Measurements from ENCODE around the gene SNRPA. TPM values are rescaled to one million over a fixed set of nuclear protein-coding genes. Genes with fewer than 3 reads are reported as not detected.

SNRPA gene
- total and polyA plus RNA-seq, 2 of the 13 experiments (the other 11 are each of a cell fraction or from before 2014, with no cell fraction given): 59.6 to 162 TPM

GRCh38 chr19:40721936-40722661 is 28.9 kb upstream of the SNRPA start:
- peak overlapping the region; percentile 39; the same call in 1 of the 2 replicates for H3K4me2 ChIP-seq (ENCODE audit: low read depth, low read length)
- ChIA-PET POLR2A (interaction anchor here (2.2 kb wide), 1 partner anchor 29 kb away, joined by 9 read pairs; the partner anchor contains the start of genes ACTMAP and SNRPA), CTCF (ENCODE audit: low intra/inter-chr PET ratio, low total read pairs) (no interaction called here)
- peaks cover 57% of the 10 kb centered on the region for H3K79me2 ChIP-seq (ENCODE audit: insufficient read depth, low read length)
- WGBS (ENCODE audit: low lambda C conversion rate): 89% methylated on average over 9 of the region's 9 CpGs
- intact Hi-C loops (cut with micrococcal nuclease; ENCODE audit: unreplicated experiment) (no loop called here), in situ Hi-C loops (cut with HindIII; ENCODE audit: extremely low pct_ligation_motif_present, low pct_unique_long_range_greater_than_20kb) (no loop called here)
- TF ChIP-seq ZMAT3 (CRISPR knock-in tag; conservative IDR thresholded peaks at IDR 0.05): no peak
- no peak overlapping the region for H2AFZ ChIP-seq (ENCODE audit: low read length)
- ATAC-seq (no peak), DNase-seq (ENCODE audit: low spot score) (no peak), FAIRE-seq (no peak)
- no peak overlapping the region for H3K4me3 ChIP-seq (replicated peaks in 1 of 3; ENCODE audit: insufficient read depth in 1 of 3, low read depth in 2 of 3, low read length in 3 of 3)
- H4K20me1 ChIP-seq (ENCODE audit: insufficient read depth, low read length): 0 out of 2 replicates have a peak, but pooled peaks cover 4% of the 10 kb centered on the region
- no peaks in the 10 kb centered on the region; a peak in 1 of 5 replicates for H3K27me3 ChIP-seq (ENCODE audit: control insufficient read depth in 1 of 2, insufficient read depth in 2 of 2, low read length in 2 of 2)
- BruUV-seq (replicated peaks): no TSS peak
- no peak overlapping the region for H3K27ac ChIP-seq (ENCODE audit: extremely low read length, insufficient read depth, low read length)
- H3K9me3 ChIP-seq (ENCODE audit: low read length): no peaks in the 10 kb centered on the region
- H3K9ac ChIP-seq (ENCODE audit: insufficient read depth, low read depth, low read length): no peak overlapping the region
- peaks cover 34% of the 10 kb centered on the region for H3K4me1 ChIP-seq (ENCODE audit: insufficient read depth, low read length)
- H3K36me3 ChIP-seq (replicated peaks in 1 of 2; ENCODE audit: control insufficient read depth in 1 of 2, insufficient read depth in 2 of 2, low read length in 2 of 2): peaks cover 10 to 35% of the 10 kb centered on the region in 2 experiments; a peak in 4 of 5 replicates

GRCh38 chr19:40723661-40724254 is 27.2 kb upstream of the SNRPA start:
- DNase-seq (ENCODE audit: low spot score) (no peak), FAIRE-seq (no peak), ATAC-seq (no peak)
- WGBS (ENCODE audit: low lambda C conversion rate): 97% methylated on average over 5 of the region's 5 CpGs
- Histone ChIP-seq H3K27me3 (ENCODE audit: control insufficient read depth in 1 of 2, insufficient read depth in 2 of 2, low read length in 2 of 2) (no peaks in the 10 kb centered on the region), H4K20me1 (ENCODE audit: insufficient read depth, low read length) (0 out of 2 replicates have a peak, but pooled peaks cover 4% of the 10 kb centered on the region), H2AFZ (ENCODE audit: low read length) (no peak overlapping the region), H3K79me2 (ENCODE audit: insufficient read depth, low read length) (peaks cover 41% of the 10 kb centered on the region), H3K9me3 (ENCODE audit: low read length) (no peaks in the 10 kb centered on the region), H3K4me3 (replicated peaks in 1 of 3; ENCODE audit: insufficient read depth in 1 of 3, low read depth in 2 of 3, low read length in 3 of 3) (no peak overlapping the region), H3K27ac (ENCODE audit: extremely low read length, insufficient read depth, low read length) (no peak overlapping the region), H3K9ac (ENCODE audit: insufficient read depth, low read depth, low read length) (no peak overlapping the region), H3K36me3 (replicated peaks in 1 of 2; ENCODE audit: control insufficient read depth in 1 of 2, insufficient read depth in 2 of 2, low read length in 2 of 2) (peaks cover 12 to 48% of the 10 kb centered on the region in 2 experiments; a peak in 4 of 5 replicates), H3K4me1 (ENCODE audit: insufficient read depth, low read length) (peaks cover 34% of the 10 kb centered on the region), H3K4me2 (ENCODE audit: low read depth, low read length) (no peak overlapping the region)
- ChIA-PET POLR2A (no interaction called here), CTCF (ENCODE audit: low intra/inter-chr PET ratio, low total read pairs) (no interaction called here)
- in situ Hi-C loops (cut with HindIII; ENCODE audit: extremely low pct_ligation_motif_present, low pct_unique_long_range_greater_than_20kb) (no loop called here), intact Hi-C loops (cut with micrococcal nuclease; ENCODE audit: unreplicated experiment) (no loop called here)
- BruUV-seq (replicated peaks): no TSS peak
- TF ChIP-seq ZFAT (CRISPR knock-in tag; conservative IDR thresholded peaks at IDR 0.05) (no peak), ZNF12 (CRISPR knock-in tag; IDR thresholded peaks at IDR 0.05) (peak; percentile 98)

Data from HepG2 (cell line).